Upper lobe of right lung (tissue), 1 donor: ENCODE results near the gene ZNF462. TPM values are rescaled to one million over a fixed set of nuclear protein-coding genes. Genes with fewer than 3 reads are reported as not detected.

Source experiments
- ATAC-seq: fragments of 200-7000 bp; cut with Tn5 transposase; one replicate; pipeline ENCODE4 v1.9.1; 2020; ENCODE audit warnings: mild to moderate bottlenecking, moderate library complexity
- DNase-seq: peaks from one replicate; pipeline ENCODE4 v3.0.0-alpha.2; 2020
- H3K27ac ChIP-seq: fragments of 200-600 bp; one replicate; pipeline ENCODE4 v1.8.0; 2022
- H3K27me3 ChIP-seq: fragments of 200-600 bp; one replicate; pipeline ENCODE4 v1.8.0; 2022; ENCODE audit warnings: mild to moderate bottlenecking
- H3K36me3 ChIP-seq: fragments of 200-600 bp; one replicate; pipeline ENCODE4 v1.8.0; 2022
- H3K4me1 ChIP-seq: fragments of 200-600 bp; one replicate; pipeline ENCODE4 v1.8.0; 2022
- H3K4me3 ChIP-seq: fragments of 200-600 bp; one replicate; pipeline ENCODE4 v1.8.0; 2022; ENCODE audit warnings: mild to moderate bottlenecking
- H3K9me3 ChIP-seq: fragments of 200-600 bp; one replicate; pipeline ENCODE4 v1.8.0; 2022
- intact Hi-C: fragments of 100-400 bp; cut with DNase I; formaldehyde crosslinking; loops from one replicate; pipeline ENCODE4 v1.11.0; 2022
- total RNA-seq: library from RNA; stranded (reverse); fragmentation: NEBNext Ultra II Directional; extraction: Animal tissue kit (Norgen Biotek cat#: 25700); gene quantifications from one replicate; pipeline ENCODE4 v1.2.1, GENCODE V29; 2021
- TF ChIP-seq, protein P1 (sequence below): fragments of 200-600 bp; IDR thresholded peaks from one replicate; pipeline ENCODE4 v1.8.0; 2022; ENCODE audit warnings: antibody characterized with exemption
- donor health status: DM: no; HTN: yes; CAD: no; lungs with severe emphysema.

The ZNF462 gene
- total RNA-seq, 1 donor from 2014 or later: 25.4 TPM

DNA sequence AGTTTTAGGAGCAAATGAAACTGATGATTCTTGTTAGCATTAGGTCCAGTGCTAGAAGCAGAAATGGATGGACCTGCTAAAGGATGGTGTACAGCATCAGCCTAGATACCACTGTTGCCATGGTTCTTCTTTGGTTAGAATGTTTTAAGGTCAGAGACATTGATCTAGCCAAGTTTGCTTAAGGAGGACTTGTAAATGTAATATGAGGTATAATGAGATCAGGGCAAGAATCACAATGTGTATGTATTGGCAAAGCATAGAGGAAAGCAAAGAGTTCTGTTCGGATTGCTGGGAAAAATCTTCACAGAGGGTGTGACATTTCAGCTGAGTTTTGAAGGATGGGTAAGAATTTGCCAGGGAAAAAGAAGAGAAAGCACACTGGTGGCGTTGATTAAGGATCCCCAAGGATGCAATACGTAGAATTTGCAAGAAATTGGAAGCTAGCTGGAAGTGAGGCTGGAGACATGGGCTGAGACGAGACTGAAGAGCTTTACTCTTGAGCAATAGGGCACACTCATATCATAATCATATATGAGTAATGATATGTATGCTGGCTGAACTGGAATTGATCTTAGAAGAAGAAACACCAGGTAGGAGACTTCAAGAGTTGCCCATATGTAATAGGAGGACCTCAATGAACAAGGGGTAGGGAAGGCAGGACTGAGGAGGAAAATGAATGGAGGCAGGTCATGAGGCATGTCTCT, 102.0 kb downstream of the ZNF462 start:
- TF ChIP-seq, protein P1, sequence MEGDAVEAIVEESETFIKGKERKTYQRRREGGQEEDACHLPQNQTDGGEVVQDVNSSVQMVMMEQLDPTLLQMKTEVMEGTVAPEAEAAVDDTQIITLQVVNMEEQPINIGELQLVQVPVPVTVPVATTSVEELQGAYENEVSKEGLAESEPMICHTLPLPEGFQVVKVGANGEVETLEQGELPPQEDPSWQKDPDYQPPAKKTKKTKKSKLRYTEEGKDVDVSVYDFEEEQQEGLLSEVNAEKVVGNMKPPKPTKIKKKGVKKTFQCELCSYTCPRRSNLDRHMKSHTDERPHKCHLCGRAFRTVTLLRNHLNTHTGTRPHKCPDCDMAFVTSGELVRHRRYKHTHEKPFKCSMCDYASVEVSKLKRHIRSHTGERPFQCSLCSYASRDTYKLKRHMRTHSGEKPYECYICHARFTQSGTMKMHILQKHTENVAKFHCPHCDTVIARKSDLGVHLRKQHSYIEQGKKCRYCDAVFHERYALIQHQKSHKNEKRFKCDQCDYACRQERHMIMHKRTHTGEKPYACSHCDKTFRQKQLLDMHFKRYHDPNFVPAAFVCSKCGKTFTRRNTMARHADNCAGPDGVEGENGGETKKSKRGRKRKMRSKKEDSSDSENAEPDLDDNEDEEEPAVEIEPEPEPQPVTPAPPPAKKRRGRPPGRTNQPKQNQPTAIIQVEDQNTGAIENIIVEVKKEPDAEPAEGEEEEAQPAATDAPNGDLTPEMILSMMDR: no peak
- intact Hi-C loops: no loop called here
- no peaks in the 10 kb centered on the region for H3K36me3 ChIP-seq
- ATAC-seq (no peak), DNase-seq (no peak)
- no peaks in the 10 kb centered on the region for H3K9me3 ChIP-seq
- H3K27me3 ChIP-seq: no peaks in the 10 kb centered on the region
- no peaks in the 10 kb centered on the region for H3K4me1 ChIP-seq
- H3K27ac ChIP-seq: no peak overlapping the region
- H3K4me3 ChIP-seq: no peak overlapping the region

DNA sequence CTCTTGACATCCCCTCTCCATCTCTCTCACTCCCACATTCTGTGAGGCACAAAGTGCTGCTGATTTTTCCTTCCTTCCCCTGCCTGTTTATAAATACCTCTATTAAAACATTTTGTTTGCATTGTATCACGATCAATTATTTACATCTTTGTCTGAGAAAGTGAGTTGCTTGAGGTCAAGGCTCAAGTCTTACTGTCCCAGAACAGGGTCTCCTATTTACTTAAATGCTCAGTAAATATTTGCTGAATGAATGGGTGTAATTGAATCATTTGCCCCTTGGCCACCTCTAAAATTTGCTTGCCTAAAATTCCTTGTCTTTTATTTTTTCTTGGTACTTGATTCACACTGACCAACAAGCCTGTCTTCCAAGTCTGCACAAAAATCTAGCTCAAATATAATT, 103.5 kb downstream of the ZNF462 start:
- TF ChIP-seq, protein P1: no peak
- DNase-seq (no peak), ATAC-seq (no peak)
- H3K27ac ChIP-seq: no peak overlapping the region
- H3K4me1 ChIP-seq: no peaks in the 10 kb centered on the region
- H3K27me3 ChIP-seq: no peaks in the 10 kb centered on the region
- no peak overlapping the region for H3K4me3 ChIP-seq
- no peaks in the 10 kb centered on the region for H3K9me3 ChIP-seq
- no peaks in the 10 kb centered on the region for H3K36me3 ChIP-seq
- intact Hi-C loops: no loop called here

DNA sequence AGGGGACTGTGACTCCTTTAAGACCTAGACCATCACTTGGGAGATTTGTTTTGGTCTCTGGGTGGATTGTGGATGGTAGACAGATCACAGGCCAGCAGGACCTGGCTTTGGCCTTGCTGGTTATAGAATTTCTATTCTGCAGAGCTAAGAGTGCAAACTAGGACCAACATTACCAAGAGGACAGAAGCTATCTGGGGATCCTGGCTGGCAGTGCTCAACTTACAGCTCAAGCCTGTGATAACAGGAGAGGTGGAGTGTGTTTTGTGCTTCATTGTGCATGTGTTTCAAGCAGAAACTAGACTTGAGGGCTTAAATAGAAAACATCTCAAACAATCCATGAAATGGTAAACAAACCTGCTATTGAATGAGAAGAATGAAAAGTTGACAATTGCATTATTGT, 106.7 kb downstream of the ZNF462 start:
- Histone ChIP-seq H3K9me3 (no peaks in the 10 kb centered on the region), H3K4me3 (no peak overlapping the region), H3K27ac (no peak overlapping the region), H3K36me3 (peaks cover 29% of the 10 kb centered on the region), H3K27me3 (no peaks in the 10 kb centered on the region), H3K4me1 (no peaks in the 10 kb centered on the region)
- no peak for DNase-seq
- intact Hi-C loops: no loop called here
- TF ChIP-seq, protein P1: no peak
- no peak for ATAC-seq

GRCh38 chr9:106970219-106970975, 107.4 kb downstream of the ZNF462 start:
- no peaks in the 10 kb centered on the region for H3K4me1 ChIP-seq
- H3K4me3 ChIP-seq: no peak overlapping the region
- H3K9me3 ChIP-seq: no peaks in the 10 kb centered on the region
- intact Hi-C loops: no loop called here
- DNase-seq: no peak
- TF ChIP-seq, protein P1: no peak
- H3K36me3 ChIP-seq: peaks cover 36% of the 10 kb centered on the region
- ATAC-seq: no peak
- no peak overlapping the region for H3K27ac ChIP-seq
- no peaks in the 10 kb centered on the region for H3K27me3 ChIP-seq

DNA sequence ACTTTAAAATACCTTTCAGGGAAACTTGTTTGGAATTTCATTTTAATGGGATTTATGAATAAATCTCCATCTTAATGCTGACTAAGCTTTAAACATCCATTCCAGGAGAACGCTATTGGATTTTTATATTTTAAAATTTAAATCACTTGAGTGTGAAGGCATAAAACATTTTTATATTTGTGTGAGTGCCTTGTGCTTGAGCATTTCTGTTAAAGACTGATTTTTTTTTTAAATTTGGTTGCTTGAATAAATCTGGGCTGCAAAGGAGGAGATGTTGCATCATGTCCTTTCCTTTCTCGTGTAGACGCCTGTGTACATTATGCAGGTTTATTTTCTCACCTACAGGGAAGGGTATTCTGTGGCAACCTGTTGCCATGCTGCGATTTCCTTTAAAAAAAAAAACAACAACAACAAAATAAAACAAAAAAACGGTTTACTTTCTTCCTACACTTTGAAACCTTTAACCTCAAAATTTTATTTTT, 108.1 kb downstream of the ZNF462 start:
- Histone ChIP-seq H3K27me3 (no peaks in the 10 kb centered on the region), H3K27ac (no peak overlapping the region), H3K4me3 (no peak overlapping the region), H3K9me3 (no peaks in the 10 kb centered on the region), H3K4me1 (no peaks in the 10 kb centered on the region), H3K36me3 (peaks cover 42% of the 10 kb centered on the region)
- intact Hi-C loops: no loop called here
- TF ChIP-seq, protein P1: no peak
- ATAC-seq (no peak), DNase-seq (no peak)
